Breast epithelium (tissue), 4 donors: ENCODE results near the gene C2CD2L. TPM values are rescaled to one million over a fixed set of nuclear protein-coding genes. Genes with fewer than 3 reads are reported as not detected.

Experiments
- DNase-seq, 2 donors: peaks; one replicate each; pipeline ENCODE4 v3.0.0-alpha.2; 2019; ENCODE audit warnings: low spot score in 2 of 2
- H3K27ac ChIP-seq, 2 donors: fragments of 200-600 bp; sonication (generic) in 1 of 2; one replicate each; pipeline ENCODE4 v1.5.1; 2016 to 2019; ENCODE audit warnings: mild to moderate bottlenecking in 1 of 2
- H3K27me3 ChIP-seq, 2 donors: fragments of 200-600 bp; sonication (generic) in 1 of 2; one replicate each; pipeline versions ENCODE4 v1.5.1 to v1.6.0; 2017 to 2019; ENCODE audit warnings: control low read depth in 1 of 2, mild to moderate bottlenecking in 1 of 2
- H3K36me3 ChIP-seq: fragments of 200-600 bp; one replicate; pipeline ENCODE4 v1.5.1; 2019
- H3K4me1 ChIP-seq, 2 donors: fragments of 200-600 bp; sonication (generic); one replicate each; pipeline ENCODE4 v1.5.1; 2016 to 2019; ENCODE audit warnings: control low read depth in 1 of 2
- H3K4me3 ChIP-seq, 3 donors: fragments of 200-600 bp; sonication (generic); 1 replicate in 2 of 3; 2 replicates in 1 of 3; pipeline ENCODE4 v1.5.1; 2016 to 2019; ENCODE audit warnings: mild to moderate bottlenecking in 3 of 3, moderate library complexity in 2 of 3
- H3K9me3 ChIP-seq, 2 donors: fragments of 200-600 bp; sonication (generic) in 1 of 2; one replicate each; pipeline ENCODE4 v1.5.1; 2016 to 2019; ENCODE audit warnings: control low read depth in 1 of 2
- CTCF ChIP-seq, 3 donors: fragments of 450-650 bp; IDR thresholded peaks; one replicate each; pipeline ENCODE4 v1.5.1; 2016 to 2017; ENCODE audit warnings: antibody characterized with exemption in 3 of 3, mild to moderate bottlenecking in 3 of 3, moderate library complexity in 3 of 3
- POLR2A ChIP-seq: fragments of 450-650 bp; IDR thresholded peaks from one replicate; pipeline ENCODE4 v1.6.1; 2016; ENCODE audit warnings: antibody characterized with exemption, mild to moderate bottlenecking, moderate library complexity
- POLR2AphosphoS5 ChIP-seq, 3 donors: sonication (generic); formaldehyde crosslinking; IDR thresholded peaks; one replicate each; pipeline ENCODE4 v1.6.1; 2017; ENCODE audit warnings: antibody characterized with exemption in 3 of 3
- intact Hi-C: fragments of 100-400 bp; cut with DNase I; formaldehyde crosslinking; loops from one replicate; pipeline ENCODE4 v1.15.1; 2023; ENCODE audit warnings: low total_unique reads
- total RNA-seq, 3 donors: library from RNA; depleted of rRNA; stranded (reverse); fragments of >200 nt; gene quantifications; one replicate each; pipeline ENCODE4 v1.1.0, GENCODE V29; 2016

The C2CD2L gene
- total RNA-seq, 3 donors from 2014 or later, result 5.1 to 6.9 (median 6.3) TPM

- Histone ChIP-seq H3K27me3 (no peaks in the 10 kb centered on the region), H3K36me3 (no peaks in the 10 kb centered on the region), H3K27ac (no peak overlapping the region), H3K9me3 (no peaks in the 10 kb centered on the region), H3K4me3 (no peak overlapping the region), H3K4me1 (no peaks in the 10 kb centered on the region)
- DNase-seq, result no peak
- intact Hi-C loops, result no loop called here
- TF ChIP-seq POLR2A (no peak), CTCF (IDR thresholded peaks at IDR 0.05) (no peak), POLR2AphosphoS5 (IDR thresholded peaks at IDR 0.05) (no peak)
Measured at GRCh38 chr11:119156496-119156895, 49.4 kb downstream of the C2CD2L start.

GRCh38 chr11:119157063-119157462 lies 49.9 kb downstream of the C2CD2L start:
- H3K27ac ChIP-seq, result no peak overlapping the region
- H3K27me3 ChIP-seq, result no peaks in the 10 kb centered on the region
- no peak for TF ChIP-seq CTCF (IDR thresholded peaks at IDR 0.05)
- no peak for TF ChIP-seq POLR2A
- TF ChIP-seq POLR2AphosphoS5 (IDR thresholded peaks at IDR 0.05), result no peak
- no peak for DNase-seq
- H3K4me1 ChIP-seq, result no peaks in the 10 kb centered on the region
- intact Hi-C loops, result no loop called here
- no peak overlapping the region for H3K4me3 ChIP-seq
- no peaks in the 10 kb centered on the region for H3K9me3 ChIP-seq
- no peaks in the 10 kb centered on the region for H3K36me3 ChIP-seq

GRCh38 chr11:119158467-119158866 lies 51.3 kb downstream of the C2CD2L start:
- intact Hi-C loops, result no loop called here
- no peak for DNase-seq
- Histone ChIP-seq H3K27me3 (no peaks in the 10 kb centered on the region), H3K4me1 (no peaks in the 10 kb centered on the region), H3K4me3 (no peak overlapping the region), H3K9me3 (no peaks in the 10 kb centered on the region), H3K36me3 (no peaks in the 10 kb centered on the region), H3K27ac (no peak overlapping the region)
- TF ChIP-seq POLR2AphosphoS5 (IDR thresholded peaks at IDR 0.05) (no peak), CTCF (IDR thresholded peaks at IDR 0.05) (no peak), POLR2A (no peak)

- H3K4me3 ChIP-seq, result no peak overlapping the region
- TF ChIP-seq POLR2AphosphoS5 (IDR thresholded peaks at IDR 0.05), result no peak
- no peak for DNase-seq
- H3K36me3 ChIP-seq, result no peaks in the 10 kb centered on the region
- H3K27ac ChIP-seq, result no peak overlapping the region
- H3K4me1 ChIP-seq, result no peaks in the 10 kb centered on the region
- no peaks in the 10 kb centered on the region for H3K27me3 ChIP-seq
- H3K9me3 ChIP-seq, result no peaks in the 10 kb centered on the region
- intact Hi-C loops, result no loop called here
Measured at GRCh38 chr11:119160151-119160550, 53.0 kb downstream of the C2CD2L start.

- intact Hi-C loops, result loop anchor here (1.0 kb wide), 1 partner anchor 23 kb away; the partner anchor contains the start of gene NHERF4
- Histone ChIP-seq H3K27ac (no peak overlapping the region), H3K4me3 (no peak overlapping the region), H3K36me3 (no peaks in the 10 kb centered on the region), H3K9me3 (no peaks in the 10 kb centered on the region), H3K4me1 (no peaks in the 10 kb centered on the region), H3K27me3 (no peaks in the 10 kb centered on the region)
- TF ChIP-seq CTCF (IDR thresholded peaks at IDR 0.05) (no peak), POLR2AphosphoS5 (IDR thresholded peaks at IDR 0.05) (no peak), POLR2A (no peak)
- no peak for DNase-seq
Measured at GRCh38 chr11:119161871-119162270, 54.7 kb downstream of the C2CD2L start.
